Mucosa of stomach (tissue), 1 donor: Measurements from ENCODE around the gene SCART1.
"Not testable (repeated sequence)": the region's sequence is repeated elsewhere in the genome, so short reads cannot be mapped to it uniquely, and the experiment has no call there.

Experiments
- H3K27me3 ChIP-seq: one replicate; pipeline ENCODE4 v1.7.0; 2013; ENCODE audit warnings: mild to moderate bottlenecking, low read length; ENCODE audit not compliant: control insufficient read depth, insufficient read depth
- H3K36me3 ChIP-seq: one replicate; pipeline ENCODE4 v1.7.0; 2013; ENCODE audit warnings: low read length; ENCODE audit not compliant: control insufficient read depth, insufficient read depth
- H3K4me1 ChIP-seq: one replicate; pipeline ENCODE4 v1.7.0; 2013; ENCODE audit warnings: mild to moderate bottlenecking, low read length; ENCODE audit not compliant: control insufficient read depth, insufficient read depth
- H3K4me3 ChIP-seq: one replicate; pipeline ENCODE4 v1.7.0; 2013; ENCODE audit warnings: low read length
- H3K9ac ChIP-seq: one replicate; pipeline ENCODE4 v1.7.0; 2013; ENCODE audit warnings: mild to moderate bottlenecking, low read length, moderate library complexity
- H3K9me3 ChIP-seq: one replicate; pipeline ENCODE4 v1.7.0; 2013; ENCODE audit warnings: mild to moderate bottlenecking, low read length, moderate library complexity; ENCODE audit not compliant: control insufficient read depth
- donor health status: Pancreatic carcinoma.

Gene SCART1

DNA sequence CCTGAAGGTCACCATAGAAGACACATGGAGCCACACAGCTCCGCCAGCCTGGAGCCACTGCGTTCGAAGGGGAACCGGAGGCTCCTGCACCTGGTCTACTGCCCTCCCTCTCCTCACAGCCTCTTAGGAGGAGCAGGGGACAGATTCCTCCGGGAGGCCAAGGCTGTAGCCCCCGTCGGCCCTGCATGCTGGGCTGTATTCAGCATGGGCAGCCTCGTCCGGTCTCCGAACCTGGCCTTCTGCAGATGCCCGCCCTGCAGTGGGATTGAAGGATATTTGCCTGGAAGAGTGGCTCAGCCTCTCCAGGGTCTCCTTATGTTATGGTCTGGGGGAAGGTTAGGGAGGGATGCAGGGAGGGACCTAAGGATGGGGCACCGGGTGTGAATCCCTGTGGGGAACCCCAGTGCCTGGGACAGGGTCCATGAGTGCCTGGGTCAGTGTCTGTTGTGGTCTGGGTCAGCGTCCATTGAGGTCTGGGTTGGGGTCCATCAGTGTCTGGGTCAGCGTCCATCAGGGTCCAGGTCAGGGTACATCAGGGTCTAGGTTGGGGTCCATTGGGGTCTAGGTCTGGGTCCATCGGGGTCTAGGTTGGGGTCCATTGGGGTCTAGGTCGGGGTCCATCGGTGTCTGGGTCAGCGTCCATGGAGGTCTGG lies 13.0 kb upstream of the SCART1 start:
- H3K27me3 ChIP-seq, result no peaks in the 10 kb centered on the region
- no peaks in the 10 kb centered on the region for H3K4me1 ChIP-seq
- no peak overlapping the region for H3K4me3 ChIP-seq
- no peak overlapping the region for H3K9ac ChIP-seq
- no peaks in the 10 kb centered on the region for H3K36me3 ChIP-seq
- H3K9me3 ChIP-seq, result no peaks in the 10 kb centered on the region

DNA sequence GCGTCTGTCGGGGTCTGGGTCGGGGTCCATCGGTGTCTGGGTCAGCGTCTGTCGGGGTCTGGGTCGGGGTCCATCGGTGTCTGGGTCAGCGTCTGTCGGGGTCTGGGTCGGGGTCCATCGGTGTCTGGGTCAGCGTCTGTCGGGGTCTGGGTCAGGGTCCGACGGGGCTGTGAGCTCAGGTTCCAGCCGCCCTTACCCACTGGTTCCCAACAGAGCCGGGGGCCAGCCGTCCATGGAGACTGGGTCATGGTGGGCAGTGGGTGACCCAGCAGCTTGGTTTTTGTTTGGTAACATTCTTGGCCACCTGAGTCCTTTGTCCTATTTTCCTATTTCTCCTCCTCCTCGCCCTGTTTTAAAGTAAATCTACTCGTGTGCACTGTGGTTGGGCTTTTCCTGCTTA lies 12.4 kb upstream of the SCART1 start:
- H3K36me3 ChIP-seq, H3K4me3 ChIP-seq, H3K27me3 ChIP-seq, H3K4me1 ChIP-seq, H3K9ac ChIP-seq, H3K9me3 ChIP-seq: not testable (repeated sequence)

DNA sequence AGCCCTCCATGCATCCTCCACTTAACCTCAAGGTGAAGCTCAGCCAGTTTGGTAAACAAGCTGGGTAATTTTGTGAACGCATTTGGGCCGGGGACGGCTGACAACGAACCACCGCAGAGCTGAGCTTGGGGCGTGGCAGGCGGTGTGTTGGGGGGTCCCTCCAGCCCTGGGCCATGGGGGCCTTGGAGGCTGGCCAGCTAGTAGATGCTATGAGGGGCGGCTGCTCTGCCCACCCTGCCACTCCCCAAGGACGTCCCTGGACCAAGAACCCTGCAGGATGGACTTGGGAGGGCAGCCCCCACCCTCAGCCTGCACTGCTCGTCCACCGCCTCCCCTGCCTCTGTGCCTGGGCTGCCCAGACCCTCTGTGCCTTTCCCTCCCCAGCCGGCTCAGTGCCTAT lies 12.0 kb upstream of the SCART1 start:
- no peaks in the 10 kb centered on the region for H3K27me3 ChIP-seq
- H3K4me3 ChIP-seq, result no peak overlapping the region
- no peaks in the 10 kb centered on the region for H3K36me3 ChIP-seq
- no peaks in the 10 kb centered on the region for H3K4me1 ChIP-seq
- H3K9ac ChIP-seq, result no peak overlapping the region
- no peaks in the 10 kb centered on the region for H3K9me3 ChIP-seq

DNA sequence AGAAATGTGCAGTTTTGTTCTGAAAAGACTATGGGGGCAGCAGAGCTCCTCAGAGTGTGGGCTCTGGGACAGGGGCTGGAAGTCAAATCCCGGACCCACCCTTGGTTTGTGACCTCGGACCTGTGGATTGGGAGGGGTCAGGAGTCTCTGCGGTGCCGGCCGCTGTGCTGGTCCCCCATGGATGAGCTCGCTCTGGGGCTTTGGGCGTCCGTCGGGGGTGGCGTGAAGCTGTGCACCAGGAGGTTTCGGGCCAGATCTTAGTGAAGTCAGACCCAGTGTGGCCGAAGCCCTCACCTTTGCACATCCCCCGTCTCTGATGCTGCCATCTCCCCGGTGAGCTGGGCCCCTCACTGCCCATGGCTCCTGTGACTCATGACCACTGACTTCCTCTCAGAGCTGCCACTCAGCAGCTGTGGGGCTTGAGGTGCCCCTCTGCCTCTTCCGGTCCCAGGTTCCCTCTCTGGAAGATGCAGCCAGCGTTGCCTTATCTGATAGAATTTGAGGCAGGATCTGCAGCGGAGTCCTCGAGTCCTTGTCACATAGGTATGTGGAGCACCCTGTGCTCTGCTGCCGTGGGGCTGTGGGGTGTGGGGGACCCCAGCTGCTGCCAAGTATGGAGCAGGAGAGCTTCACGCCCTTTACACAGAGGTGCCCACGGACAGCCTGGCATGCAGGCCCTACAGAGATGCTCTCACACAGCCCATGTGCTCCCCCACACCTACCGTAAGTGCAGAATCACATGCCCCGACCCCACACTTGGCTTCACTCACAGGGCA lies 11.4 kb upstream of the SCART1 start:
- Histone ChIP-seq H3K9ac (no peak overlapping the region), H3K4me1 (no peaks in the 10 kb centered on the region), H3K36me3 (no peaks in the 10 kb centered on the region), H3K4me3 (no peak overlapping the region), H3K9me3 (no peaks in the 10 kb centered on the region), H3K27me3 (no peaks in the 10 kb centered on the region)

DNA sequence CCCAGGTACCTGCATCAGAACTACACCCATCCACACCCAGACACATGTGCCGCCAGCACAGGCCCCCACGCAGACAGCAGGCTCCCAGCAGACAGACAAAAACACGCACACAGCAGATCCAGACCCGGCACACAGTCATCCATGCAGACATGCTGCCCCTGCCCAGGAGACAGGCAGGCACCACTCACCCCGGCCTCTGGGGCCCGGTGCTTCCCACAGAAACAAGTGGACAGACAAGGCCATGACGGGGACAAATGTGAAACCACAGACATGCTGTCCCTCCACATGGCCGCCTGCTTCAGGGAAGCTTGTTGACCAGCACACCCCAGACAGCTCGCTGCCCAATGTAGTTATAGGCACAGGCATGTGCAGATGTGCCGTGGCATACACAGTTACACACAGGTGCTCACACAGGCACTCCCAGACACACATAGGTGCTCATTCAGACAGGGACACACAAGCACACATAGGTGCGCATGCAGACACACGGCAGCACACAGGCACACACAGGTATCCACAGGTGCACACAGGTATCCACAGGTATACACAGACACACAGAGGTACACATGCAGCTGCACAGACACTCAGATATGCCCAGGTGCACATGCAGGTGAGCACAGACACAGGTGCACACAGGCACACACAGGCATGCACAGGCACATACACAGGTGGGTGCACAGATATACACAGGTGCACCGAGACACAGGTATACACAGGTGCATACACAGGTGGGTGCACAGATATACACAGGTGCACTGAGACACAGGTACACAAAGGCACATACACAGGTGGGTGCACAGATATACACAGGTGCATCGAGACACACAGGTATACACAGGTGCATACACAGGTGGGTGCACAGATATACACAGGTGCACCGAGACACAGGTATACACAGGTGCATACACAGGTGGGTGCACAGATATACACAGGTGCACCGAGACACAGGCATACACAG lies 10.5 kb upstream of the SCART1 start:
- Histone ChIP-seq H3K9me3 (no peaks in the 10 kb centered on the region), H3K36me3 (no peaks in the 10 kb centered on the region), H3K4me3 (no peak overlapping the region)

DNA sequence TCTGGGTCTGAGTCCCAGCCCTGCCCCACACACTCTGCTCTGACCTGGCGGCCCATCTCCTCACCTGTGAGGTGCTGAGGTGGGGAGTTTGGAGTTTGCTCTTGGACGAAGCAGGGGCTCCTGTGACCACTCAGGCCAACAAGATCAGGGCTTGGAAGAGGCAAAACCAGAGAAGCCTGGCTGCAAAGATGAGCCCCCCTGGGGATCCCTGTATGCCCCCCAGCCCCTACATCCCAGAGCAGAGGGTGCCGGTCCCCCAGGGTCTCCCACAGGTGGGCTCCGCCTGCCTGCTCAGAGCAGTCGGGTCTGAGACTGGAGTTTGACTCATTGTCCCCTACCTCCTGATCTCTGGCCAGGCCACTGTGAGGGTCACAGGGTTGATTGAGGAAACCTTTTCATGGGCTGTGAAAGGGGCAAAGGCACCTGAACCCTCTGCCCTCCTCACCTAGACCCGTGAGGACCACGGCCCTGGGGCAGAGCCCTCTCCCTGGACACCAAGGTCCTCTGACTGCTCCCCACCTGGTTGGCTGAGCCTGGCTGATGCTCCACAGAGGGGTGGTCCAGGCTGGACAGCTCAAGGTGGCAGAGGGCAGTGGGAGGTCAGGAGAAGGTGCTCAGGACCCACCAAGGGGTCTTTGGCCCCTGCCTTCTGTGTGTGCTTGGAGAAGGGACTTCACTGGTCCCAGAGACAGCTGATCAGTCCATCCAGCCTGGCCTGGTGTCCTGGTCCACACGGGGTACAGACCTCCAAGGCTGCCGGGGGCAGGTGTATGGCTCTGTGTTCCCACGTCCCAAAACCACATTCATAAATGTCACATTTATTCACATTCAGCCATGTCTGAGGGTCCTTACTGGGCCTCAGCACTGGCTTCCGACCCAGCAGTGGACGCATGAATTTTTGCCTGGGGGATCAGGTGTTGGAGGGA lies 9.1 kb upstream of the SCART1 start:
- H3K4me3 ChIP-seq, result no peak overlapping the region
- H3K9me3 ChIP-seq, result no peaks in the 10 kb centered on the region
- H3K36me3 ChIP-seq, result no peaks in the 10 kb centered on the region
- H3K27me3 ChIP-seq, result no peaks in the 10 kb centered on the region
- H3K9ac ChIP-seq, result no peak overlapping the region
- no peaks in the 10 kb centered on the region for H3K4me1 ChIP-seq

More for the DNA sequence above, 10.5 kb upstream of the SCART1 start:
- H3K27me3 ChIP-seq, result no peaks in the 10 kb centered on the region
- no peaks in the 10 kb centered on the region for H3K4me1 ChIP-seq
- no peak overlapping the region for H3K9ac ChIP-seq

DNA sequence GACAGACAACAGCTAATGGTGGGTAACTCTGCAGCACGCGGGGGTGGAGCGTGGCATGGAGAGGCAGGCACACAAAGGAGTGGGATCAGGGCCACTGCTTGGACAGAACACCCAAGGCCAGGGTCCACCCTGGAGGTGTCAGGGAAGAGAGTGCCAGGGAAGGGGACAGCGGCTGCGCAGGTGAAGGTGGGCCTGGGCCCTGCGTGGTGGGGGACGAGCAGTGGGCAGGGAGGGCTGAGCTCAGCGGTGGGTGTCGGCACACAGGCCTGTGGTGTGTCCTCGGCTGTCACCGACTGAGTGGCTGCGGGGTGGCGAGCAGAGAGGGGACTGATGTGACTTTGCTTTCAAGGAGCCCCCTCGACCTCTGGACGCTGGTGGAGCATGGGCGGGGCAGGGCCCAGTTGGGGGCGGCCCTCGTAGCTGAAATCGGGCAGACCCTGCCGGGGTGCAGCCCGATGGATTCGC lies 8.4 kb upstream of the SCART1 start:
- Histone ChIP-seq H3K36me3 (no peaks in the 10 kb centered on the region), H3K27me3 (no peaks in the 10 kb centered on the region), H3K4me1 (no peaks in the 10 kb centered on the region), H3K9ac (no peak overlapping the region), H3K9me3 (no peaks in the 10 kb centered on the region), H3K4me3 (no peak overlapping the region)

DNA sequence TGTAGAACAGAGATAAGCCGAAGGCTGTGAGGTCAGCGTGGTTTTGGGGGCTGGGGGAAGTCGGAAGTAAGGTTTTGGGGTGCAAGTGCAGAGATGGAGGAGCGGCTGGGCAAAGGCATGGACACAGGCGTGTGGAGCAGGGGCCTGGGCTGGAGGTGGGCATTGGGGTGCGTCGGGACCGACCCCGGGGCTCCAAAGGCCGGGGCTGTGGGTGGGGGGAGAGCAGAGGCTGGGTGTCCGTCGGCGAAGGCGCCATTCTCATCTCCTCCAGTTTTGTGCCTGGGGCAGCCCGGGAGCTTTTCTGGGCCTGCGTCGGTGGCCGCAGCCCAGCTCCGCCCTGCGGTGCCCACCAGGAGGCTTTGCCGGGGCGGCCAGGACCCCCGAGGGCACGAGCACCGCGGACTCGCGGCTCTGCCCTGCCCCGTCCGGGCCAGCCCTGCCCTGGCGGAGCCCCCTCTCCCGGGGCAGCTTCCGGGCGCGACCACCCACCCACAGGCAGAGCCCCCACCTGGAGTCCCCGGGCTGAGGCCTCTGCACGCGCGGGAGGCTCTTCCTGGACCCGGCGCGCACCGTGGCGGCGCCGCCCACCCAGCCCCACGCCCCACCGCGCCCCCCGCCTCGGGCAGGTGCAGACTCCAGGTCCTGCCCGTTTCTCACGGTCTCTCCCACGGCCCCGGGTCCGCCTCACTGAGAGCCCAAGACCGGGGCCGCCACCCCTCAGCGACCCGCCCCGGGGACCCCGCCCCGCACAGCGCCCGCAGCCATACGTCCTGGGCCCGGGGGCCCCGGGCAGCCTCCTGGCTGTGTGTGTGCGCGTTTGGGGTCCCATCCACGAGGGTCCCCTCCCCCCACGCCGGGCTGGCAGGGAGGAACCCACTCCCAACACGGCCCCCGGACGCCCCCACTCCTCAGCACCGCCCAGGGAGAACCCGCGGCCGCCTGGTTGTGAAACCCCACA lies 7.7 kb upstream of the SCART1 start:
- no peaks in the 10 kb centered on the region for H3K9me3 ChIP-seq
- no peaks in the 10 kb centered on the region for H3K36me3 ChIP-seq
- H3K27me3 ChIP-seq, result no peaks in the 10 kb centered on the region
- no peak overlapping the region for H3K9ac ChIP-seq
- H3K4me1 ChIP-seq, result no peaks in the 10 kb centered on the region
- H3K4me3 ChIP-seq, result no peak overlapping the region

DNA sequence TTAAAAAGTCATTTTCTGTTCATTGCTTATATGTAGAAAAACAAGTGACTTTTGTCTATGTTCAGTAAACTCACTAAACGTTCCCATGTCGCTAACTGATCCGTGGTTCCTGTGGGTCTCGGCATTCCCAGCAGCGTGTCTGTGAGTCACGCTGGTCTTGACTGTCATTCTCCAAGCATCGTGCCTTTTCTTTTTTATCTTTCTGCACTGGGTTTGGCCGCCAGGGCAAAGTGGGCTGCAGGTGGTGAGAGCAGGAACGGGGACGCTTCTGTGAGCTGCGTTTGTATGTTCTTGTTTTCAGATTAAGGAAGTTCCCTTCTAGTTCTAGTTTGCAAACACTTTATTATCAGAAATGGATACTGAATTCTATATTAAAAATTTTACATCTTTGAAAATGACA lies 6.8 kb upstream of the SCART1 start:
- Histone ChIP-seq H3K4me1 (no peaks in the 10 kb centered on the region), H3K36me3 (no peaks in the 10 kb centered on the region), H3K4me3 (no peak overlapping the region), H3K27me3 (no peaks in the 10 kb centered on the region), H3K9me3 (no peaks in the 10 kb centered on the region), H3K9ac (no peak overlapping the region)

DNA sequence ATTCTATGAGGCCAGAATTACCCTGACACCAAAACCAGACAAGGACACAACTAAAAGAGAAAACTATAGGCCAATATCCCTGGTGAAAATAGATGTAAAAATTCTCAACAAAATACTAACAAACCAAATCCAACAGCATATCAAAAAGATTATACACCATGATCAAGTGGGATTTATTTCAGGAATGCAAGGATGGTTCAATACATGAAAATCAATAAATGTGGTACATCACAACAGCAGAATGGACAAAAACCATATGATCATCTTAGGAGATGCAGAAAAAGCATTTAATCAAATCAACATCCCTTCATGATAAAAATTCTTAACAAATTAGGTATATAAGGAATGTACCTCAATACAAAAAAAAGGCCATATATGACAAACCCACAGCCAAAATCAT lies 5.6 kb upstream of the SCART1 start:
- Histone ChIP-seq H3K4me3 (no peak overlapping the region), H3K36me3 (no peaks in the 10 kb centered on the region), H3K9me3 (no peaks in the 10 kb centered on the region), H3K27me3 (no peaks in the 10 kb centered on the region), H3K4me1 (no peaks in the 10 kb centered on the region), H3K9ac (no peak overlapping the region)
